NCI-H1436 treated with DMSO at 0.1 percent for 48 hours (cell line): ENCODE measurements around the gene HDAC7.

Source experiments
- DNase-seq: peaks from one replicate; lab custom pipeline; 2025; lab: John Stamatoyannopoulos, UW

The HDAC7 gene

DNA sequence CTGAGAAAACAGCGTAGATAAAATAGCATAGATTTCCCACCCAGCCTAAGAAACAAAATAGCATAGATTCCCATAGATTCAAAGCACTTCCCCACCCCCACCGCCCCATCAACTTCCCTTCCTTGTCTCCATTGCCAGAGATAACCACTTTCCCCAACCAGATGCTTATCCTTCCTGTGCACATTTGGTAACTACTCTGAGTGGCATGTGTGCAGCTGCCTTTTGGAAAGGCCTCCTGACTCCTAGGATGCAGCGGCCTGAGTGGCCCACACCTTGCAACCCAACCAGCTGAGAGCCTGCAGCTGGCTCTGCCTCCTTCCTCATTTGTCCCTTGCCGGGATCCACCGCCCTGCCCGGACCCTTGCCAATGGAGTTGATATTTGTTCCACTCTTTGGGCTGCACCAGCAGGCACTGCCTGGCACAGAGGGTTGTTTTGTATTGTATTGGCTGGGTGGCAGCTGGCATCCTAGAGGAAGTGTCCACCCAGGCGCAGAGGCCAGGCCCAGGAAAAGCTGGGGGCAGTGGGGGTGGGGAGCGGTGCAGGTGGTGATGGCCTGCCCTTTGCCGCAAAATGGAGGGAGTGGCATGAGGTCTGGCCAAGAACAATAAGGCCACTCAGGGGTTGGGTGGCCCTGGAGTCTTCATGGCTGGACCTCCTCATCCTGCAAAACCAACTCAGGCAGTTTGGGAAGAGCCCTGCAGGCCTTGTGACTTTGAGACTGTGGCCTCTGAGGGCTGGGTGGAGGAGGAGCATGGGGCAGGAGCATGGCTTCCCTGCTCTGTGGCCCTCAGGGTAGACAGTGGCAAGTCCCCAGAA lies 41.8 kb downstream of the HDAC7 start:
- no peak for DNase-seq

DNA sequence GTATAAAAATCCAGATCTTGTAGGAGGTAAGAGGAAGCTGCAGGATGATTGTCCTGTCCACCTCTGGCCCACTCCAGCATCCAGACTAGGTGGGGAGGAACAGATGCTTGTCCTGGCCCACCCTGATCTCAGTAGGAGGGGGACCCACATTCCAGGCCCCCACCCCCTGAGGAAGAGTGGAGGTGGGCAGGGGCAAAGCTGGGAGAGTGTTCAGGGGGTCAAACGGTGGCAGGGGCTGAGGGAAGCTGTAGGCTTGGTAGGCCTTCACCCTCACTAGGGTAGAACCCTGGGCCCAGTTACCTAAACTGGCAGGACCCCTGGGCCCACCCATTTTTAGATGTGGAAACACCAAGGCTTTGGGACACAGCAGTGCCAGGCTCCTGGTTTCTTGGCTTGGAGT lies 42.6 kb downstream of the HDAC7 start:
- no peak for DNase-seq

DNA sequence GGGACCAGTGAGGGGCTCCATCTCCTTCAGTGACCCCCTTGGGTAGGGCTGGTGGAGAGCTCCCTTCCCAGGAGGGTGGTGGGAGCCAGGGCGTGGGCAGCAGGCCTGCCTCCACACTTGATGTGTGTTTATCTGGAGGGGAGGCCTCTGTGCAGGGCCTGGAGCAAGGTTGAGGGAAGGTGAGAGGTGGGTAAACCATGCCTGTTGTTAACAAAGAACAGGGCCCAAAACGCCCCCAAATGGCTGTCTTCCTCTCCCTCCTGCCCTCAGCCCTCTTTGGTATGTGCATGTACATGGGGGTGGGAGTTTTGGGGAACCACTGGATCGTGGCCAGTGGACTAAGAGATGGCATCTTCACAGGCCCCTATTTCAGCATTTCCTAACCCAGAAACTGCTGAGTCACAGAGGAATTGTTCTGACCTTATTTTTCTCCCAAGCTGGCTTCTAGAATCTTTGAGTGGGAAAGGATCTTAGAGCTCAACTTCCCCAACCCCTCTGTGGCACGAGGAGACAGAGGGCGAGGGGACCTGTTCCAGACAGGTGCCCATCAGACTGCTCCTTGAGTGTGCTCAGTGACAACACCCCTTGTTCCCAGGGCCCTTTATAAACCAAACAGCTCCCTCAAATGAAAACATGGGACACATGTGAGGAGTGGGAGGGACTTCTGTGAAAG lies 43.1 kb downstream of the HDAC7 start:
- no peak for DNase-seq

DNA sequence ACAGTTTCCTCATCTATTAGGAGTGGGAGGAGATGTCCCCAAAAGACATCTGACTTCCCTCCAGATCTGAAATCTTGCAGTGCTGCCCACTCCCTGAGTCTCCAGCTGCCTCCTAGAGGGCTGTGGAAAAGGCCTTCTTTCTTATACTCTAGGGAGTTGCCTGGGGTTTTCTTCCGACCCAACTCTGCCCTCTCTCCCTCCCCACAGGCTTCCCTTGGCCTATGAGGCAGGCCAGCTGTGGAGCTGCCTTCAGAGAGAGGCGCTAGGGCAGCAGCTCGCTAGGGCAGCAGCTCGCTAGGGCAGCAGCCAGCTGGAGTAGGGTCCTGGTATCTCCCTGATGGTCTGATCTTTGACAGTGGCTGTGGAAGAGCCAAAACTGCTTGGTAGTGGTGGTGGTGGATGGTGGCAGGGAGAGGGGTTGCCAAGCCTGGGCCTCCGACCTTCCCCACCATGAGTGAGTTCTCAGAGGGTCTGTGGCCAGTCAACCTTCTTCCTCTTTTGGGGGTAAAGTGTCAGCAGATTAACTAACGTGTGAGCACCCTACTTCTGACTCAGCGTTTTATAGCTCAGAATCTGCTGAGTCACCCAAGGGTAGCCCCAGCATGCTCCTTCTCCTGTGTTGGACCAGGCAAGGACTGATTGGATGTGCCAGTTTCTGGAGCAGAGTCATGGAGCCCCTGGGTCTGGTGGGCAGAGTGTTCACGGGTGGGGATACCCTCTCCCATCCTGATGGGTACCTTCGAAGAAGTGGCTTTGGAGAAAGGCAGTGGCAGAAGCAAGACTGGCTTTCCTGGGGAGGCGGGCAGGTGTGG lies 44.4 kb downstream of the HDAC7 start:
- DNase-seq: no peak

DNA sequence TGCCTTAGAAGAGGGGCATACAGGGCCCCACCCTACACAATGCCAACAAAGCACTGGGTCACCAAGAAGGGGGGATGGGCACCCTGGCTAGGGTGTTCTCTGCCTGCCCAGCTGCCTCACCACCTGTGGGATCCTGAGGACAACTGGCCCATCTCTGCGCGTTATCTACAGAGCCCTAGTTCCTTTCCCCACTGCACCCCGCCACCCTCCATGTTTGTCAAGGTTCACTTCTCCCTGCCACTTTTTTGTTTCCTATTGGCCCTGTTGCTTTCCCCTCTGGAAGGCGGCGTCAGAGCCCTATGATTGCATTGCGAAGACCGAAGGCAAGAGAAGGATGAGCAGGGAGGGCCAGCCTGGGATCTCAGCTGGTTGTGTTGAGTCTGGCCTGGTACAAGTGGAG lies 45.0 kb downstream of the HDAC7 start:
- DNase-seq: no peak

DNA sequence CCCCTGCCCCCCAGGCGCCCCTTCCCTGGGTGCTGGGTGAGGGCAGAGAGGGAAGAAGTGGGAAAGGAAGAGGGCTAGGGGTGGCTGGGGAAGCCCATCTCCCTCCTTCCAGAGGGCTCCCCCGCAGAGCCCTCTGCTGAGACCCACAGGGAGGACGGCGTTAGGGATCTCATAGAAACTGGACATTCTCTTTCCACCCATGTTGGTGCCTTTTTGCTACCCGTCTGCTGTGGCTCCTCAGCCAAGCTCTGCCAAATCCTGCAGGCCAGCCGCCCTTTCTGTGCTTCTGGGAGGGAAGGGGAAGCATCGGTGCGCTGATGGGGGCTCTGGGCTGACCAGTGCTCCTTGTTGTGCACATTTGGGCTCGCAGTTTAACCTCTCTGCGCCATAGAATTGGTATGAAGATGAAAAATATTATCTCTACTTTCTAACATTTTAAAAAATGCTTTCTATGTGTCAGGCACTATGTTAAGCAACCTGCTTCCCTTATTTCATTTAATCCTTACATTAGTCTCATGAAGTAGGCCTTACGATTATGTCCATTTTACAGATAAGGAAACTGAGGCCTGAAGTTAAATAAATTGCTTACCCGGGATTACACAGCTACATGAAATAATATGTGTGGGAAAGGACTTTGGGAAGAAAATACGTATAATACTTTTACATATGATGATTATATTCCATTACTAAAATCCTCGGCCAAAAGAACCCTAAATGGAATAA lies 45.7 kb downstream of the HDAC7 start:
- no peak for DNase-seq

DNA sequence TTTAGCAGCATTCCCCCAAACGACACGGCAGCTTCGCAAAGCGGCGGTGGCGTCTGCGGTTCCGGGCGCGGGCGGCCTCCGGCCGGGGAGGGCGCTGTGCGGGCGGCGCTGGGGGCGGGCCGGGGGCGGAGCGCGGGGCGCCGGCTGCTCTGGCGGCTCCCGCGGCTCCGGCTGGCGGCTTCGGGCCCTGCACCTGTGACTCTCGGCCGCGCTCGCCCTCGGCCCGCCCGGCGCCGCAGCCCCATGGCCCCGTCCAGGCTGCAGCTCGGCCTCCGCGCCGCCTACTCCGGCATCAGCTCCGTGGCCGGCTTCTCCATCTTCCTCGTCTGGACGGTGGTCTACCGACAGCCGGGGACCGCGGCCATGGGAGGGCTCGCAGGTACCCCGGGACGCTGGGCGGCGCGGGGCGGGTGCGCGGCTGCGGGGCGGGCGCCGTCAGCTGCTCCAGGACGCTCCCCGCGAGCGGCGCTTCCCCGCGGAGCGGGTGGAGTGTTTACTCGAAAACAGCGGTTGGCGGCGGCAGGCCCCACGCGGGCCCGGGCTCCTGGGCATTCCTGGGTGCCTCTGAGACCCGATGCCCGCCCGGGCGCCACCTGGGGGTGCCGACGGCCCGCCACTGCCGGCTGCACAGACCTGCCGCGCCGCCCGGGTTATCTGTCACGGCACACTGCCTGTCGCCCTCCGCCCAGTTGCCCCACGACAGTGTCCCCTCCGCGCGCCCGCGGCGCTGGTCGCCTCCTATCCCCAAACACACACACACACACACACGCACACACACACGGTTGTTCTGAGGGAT lies 46.4 kb downstream of the HDAC7 start, which contains the start of gene SLC48A1:
TSS of gene SLC48A1 (plus strand) at position 177 of the 796 bp plus-strand sequence. CDS start at position 244, 67 bp downstream.
- DNase-seq: no peak

DNA sequence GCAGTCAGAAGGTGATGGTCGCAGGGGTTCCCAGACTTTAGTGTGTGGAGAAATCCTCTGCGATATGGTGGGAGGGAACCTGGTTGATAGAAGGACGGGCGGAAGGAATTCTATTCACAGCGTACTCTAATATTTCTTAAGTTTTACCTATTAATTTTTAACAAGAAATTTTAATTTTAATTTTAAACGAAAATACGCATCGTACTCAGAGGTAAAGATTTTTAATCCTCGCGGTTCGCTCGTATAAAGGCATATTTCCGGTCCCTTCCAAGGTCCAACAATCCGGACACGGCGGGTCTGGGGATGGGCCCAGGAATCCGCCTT lies 47.0 kb downstream of the HDAC7 start:
- no peak for DNase-seq

DNA sequence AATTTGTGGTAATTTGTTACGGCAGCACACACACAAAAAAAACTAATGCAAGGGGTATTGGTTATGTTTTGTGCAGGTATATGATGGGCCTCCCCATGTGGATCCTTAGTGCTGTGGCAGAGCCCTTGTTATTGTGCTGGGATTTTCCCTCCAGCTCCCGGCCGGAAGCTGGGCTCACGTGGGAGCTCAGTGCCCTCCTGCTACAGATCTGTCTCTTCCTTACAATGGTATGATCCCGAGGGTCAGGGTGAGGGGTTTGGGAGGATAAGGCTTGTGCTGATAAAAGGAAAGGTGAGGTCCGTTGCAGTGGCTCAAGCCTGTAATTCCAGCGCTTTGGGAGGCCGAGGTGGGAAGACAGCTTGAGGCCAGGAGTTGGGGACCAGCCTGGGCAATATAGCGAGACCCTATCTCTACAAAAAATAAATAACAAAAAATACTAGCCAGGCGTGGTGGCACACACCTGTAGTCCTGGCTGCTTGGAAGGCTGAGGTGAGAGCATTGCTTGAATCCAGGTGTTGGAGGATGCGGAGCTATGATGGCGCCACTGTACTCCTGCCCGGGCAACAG lies 47.5 kb downstream of the HDAC7 start:
- no peak for DNase-seq

DNA sequence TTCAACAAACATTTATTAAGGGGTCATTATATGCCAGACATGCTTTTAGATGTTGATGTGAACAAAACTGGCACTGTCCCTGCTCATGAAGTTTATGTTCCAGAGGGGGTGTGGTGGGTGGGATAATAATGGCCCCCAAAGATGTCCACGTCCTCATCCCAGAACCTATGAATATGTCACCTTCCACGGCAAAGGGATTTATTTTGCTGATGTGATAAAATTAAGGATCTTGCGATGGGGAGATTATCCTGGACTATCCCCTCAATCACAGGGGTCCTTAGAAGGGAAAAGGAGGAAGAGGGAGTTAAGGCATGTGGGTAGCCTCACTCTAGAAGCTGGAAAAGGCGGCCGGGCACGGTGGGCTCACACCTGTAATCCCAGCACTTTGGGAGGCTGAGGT lies 48.4 kb downstream of the HDAC7 start:
- DNase-seq: no peak

DNA sequence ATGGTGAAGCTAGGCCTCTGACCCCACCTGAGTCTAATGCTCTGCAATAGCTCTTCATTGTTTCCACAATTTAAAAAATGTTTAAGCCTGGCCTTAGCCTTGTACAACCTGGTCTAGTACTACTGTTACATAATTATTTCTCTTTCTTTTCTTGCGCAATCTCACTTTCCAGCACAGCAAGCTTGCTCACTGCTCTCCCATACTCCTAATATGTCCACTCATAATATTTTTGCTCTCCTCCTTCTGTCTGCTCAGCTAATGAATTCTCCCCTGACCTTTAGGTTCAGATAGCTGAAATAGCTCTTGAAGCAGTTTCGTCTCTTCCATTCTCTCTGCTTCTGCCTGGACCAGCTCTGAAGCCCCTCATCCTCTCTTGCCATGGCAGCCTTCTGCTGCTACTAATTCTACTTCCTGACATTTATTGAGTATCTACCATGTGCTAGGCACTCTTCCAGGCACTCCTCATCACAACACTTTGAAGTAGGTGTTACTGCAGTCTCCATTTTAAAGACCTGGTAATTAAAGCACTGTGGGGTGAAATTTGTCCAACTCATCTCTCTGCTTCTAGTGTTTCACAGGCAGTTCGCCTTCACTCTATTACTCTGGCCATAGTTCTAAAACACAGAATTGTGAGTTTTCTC lies 49.5 kb downstream of the HDAC7 start:
- DNase-seq: no peak

DNA sequence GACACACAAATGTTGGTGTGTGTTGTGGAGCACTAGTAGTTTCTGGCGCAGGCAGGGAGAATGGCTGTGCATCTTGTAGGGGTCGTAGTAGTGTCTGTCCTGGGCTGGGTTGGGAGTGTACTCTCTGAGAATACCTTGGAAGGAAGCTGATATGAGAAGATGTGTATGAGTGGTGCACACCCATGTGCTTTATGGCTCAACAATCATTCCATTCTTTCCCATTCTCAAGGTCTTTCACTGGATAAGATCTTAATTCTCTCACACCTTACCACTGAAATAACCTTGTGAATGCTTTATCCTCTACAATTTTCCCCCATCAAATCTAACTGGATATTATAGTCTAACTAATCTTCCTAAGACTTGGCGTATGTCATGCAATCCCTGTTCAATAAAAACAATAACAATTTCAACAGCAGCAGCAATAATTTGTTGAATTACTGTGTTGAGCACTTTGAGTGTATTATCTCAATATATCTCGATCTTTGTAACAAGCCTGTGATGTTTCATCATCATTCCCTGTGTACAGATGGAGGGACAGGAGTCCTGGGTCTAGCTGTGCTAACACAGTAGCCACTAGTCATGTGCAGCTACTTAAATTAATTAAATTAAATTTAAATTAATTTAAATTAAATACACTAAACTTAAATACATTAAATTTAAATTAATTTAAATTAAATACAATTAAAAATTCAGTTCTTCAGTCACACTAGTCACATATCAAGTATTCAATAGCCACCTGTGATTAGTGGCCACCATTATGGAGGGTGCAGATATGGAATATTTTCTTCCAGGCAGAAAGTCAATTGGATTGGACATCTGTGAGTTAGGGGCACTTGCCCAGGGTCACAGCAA lies 50.2 kb downstream of the HDAC7 start:
- no peak for DNase-seq

DNA sequence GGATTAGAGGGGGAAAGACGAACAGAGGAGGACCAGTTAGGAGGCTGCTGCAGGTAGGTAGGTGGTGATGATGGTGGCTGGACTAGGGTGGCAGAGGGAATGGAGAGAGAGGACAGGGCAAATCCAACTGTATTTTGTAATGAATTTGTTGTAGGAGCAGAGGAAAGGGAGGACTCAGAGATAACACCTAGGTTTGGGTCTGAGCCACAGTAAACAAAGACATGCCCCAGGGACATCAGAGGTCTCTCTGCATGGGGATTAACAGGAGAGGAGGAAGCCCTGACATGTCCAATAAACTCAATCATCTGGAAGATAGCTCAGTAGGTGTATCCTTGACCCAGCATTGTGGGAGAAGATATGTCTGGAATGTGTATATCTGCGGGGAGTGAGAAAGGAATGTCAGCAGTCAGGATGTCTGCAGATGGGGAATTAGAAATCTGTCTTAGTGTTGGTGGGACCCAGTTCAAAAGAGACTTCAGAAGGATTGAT lies 51.3 kb downstream of the HDAC7 start:
- DNase-seq: no peak

DNA sequence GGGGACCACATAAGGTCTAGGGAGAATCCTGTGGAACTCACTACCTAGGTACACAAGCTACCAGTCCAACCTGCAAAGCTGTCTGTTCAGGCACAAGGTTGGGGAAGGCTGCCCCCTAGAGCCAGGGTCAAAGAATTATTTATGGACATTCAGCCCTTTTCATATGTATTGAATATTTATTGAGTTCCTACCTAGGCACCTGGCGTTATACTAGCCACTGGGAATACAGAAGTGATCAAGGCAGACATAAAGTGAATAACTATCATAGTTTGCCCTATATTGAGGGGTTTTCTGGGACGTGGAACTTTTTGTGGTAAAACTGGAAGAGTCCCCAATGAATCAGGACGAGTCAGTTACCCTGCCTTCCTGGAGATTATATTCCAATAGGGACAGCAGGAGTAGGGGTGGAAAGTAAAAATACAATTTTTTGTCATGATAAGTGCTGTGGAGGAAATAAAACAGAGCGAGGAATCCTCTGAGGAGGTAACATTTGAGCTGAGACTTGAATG lies 52.4 kb downstream of the HDAC7 start:
- DNase-seq: no peak

DNA sequence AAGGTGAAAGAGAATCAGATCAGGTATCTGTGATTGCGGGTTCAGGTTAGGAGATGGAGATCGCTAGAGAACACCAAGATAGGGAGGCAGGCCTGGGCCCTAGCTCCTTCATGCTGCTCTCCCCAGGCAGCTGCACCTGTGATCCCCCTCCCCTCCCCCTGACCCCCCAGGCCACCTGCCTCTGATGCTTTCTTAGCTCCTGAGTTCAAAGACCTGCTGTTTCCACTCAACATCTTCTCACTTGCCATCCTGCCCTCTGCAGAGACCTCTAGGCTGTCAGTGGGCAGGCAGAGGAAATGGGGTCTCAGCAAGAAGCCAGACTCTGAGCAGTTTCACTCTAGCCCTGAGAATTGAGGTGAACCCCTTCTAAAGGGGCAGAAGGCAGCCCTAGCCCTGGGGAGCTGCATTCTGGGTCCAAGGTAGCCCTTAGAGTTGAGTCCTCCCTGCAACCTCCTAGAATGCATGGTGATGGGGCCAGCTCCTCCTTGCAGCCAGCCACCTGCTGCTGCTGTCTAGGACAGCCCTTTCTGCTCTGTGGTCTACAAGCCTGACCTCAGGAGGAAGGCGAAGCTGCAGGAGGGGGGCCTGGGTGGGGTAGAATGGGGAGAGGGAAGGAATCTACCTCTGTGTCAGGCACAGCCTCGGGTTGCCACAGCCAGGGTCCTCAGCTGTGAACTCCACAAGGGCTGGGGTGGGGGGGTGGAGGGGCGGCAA lies 53.0 kb downstream of the HDAC7 start:
- DNase-seq: no peak

DNA sequence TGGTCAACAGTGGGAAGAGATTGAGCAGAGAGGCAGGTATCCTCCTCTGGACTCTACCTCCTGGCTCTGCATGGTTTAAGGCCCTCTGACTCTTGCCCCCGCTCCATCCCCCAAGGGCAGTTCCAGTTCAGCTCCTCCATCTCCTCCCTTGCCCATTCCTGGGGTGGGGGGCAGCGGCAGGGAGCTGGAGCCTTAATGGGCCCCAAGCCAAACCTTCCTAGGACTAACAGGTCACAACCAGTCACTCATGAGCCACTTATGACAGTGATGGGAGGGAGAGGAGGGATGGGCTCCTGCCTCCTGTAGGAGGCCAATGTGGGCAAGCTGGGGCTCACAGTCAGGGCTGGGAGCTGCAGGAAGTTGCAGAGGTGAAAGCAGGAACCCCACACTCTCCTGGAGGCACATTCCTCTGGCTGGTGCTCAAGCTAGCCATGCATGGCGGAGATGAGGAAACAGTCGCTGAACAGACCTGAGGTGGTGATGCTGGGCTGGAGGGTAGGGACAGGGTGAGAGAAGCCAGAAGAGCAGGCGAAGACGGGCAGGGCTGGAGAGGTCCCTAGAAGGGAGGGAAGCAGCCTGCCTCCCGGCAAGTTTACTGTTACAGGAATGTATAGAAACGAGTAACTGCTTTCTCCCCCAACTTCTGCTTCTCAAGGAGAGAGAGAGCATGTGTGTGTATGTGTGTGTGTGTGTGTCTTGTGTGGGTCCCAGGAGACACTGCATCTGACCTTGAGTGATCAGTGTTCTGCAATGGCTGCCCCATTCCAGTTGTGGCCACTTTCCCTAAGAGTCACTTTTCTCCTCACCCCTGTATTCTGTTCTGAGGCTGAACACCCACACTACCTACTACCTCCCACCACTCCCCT lies 56.0 kb downstream of the HDAC7 start:
- DNase-seq: no peak

DNA sequence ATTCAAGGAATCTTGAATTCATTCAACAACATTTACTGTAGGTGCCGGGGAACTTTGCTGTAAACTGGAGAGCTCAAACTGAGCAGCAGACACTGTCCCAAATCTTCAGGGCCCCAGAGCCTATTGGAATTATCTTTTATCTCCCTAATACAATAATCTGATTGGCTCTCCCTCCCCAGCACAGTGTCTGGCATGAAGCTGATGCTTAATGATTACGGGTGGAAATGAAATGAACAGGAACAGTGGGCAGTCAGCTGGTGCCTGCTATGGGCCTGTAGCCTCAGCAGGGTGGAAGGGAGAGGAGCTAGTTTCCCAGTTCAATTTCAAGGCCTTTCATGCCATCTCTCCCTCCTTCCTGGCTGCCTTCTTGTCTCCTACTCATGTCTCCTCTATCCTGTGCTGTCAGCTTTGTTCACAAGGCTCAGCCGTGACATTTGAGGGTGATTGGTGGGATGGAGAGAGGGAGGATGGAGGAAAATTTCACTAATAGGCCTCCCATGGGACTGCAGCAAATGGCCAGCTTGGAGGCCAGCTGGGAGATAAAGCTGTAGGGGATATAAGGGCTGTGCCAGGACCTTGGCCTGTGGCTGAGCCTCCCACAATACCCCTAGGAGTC lies 56.7 kb downstream of the HDAC7 start:
- DNase-seq: no peak
